ENCODE measurements around the gene TNFRSF14.
"Not testable (repeated sequence)": the region's sequence is repeated elsewhere in the genome, so short reads cannot be mapped to it uniquely, and the experiment has no call there.

DNA sequence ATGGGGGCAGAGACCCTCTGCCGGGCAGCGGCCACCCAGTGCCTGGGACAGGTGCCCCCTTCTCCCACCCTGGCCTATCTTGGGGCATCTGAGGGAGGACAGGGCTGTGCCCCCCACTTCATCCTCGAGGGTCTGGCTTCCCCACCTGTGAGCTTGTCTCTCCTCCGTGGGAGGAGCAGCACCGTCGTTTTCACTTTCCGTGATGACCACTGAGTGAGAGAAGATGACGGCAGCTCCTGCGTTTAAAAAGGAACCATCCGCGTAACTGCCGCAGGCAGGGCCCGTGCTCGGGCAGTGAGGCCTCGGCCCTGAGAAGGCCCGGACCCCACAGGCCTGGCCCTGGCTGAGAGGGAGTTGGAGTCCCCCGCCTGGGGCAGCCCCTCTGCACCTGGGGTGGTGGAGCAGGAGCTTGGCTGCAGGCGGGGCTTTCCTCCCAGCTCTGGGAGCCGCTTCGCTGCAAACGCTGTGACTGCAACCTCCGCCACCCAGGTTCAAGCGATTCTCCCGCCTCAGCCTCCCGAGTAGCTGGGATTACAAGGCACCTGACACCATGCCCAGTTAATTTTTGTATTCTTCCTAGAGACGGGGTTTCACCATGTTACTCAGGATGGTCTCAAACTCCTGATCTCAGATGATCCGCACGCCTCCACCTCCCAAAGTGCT lies 6.7 kb upstream of the TNFRSF14 start:
- not testable (repeated sequence) for TF ChIP-seq FOXM1 (IDR thresholded peaks at IDR 0.05; ENCODE audit: borderline replicate concordance); CTBP1 (IDR thresholded peaks at IDR 0.05; ENCODE audit: borderline replicate concordance); ELF4 (IDR thresholded peaks at IDR 0.05); SP1 (IDR thresholded peaks at IDR 0.05); L3MBTL2 (conservative IDR thresholded peaks at IDR 0.05); FOXA1 (IDR thresholded peaks at IDR 0.05); ARNT (IDR thresholded peaks at IDR 0.05); BHLHE40 (IDR thresholded peaks at IDR 0.05; ENCODE audit: borderline replicate concordance); NFRKB (IDR thresholded peaks at IDR 0.05); SUZ12 (IDR thresholded peaks at IDR 0.05)
- TF ChIP-seq, protein P1, sequence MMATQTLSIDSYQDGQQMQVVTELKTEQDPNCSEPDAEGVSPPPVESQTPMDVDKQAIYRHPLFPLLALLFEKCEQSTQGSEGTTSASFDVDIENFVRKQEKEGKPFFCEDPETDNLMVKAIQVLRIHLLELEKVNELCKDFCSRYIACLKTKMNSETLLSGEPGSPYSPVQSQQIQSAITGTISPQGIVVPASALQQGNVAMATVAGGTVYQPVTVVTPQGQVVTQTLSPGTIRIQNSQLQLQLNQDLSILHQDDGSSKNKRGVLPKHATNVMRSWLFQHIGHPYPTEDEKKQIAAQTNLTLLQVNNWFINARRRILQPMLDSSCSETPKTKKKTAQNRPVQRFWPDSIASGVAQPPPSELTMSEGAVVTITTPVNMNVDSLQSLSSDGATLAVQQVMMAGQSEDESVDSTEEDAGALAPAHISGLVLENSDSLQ (IDR thresholded peaks at IDR 0.05): not testable (repeated sequence)
